ENCODE measurements around the gene GPR137.

DNA sequence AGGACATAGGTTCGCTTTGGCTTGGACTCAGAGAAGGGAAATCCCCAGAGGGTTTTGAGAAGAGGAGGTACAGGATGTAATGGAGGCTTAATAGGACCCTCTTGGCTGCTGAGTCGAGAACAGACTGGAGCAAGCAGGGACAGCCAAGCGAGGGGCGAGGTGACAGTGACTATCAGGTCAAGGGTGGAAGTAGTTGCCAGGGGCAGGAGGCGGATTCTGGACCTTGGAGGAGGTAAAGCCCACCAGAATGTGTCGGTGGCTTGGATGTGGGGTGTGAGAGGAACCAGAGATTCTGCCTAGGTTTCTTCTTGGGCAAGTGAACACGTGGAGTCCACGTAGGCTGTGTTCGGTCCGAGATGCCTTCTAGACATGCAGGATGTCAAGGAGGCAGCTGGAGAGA lies 27.3 kb downstream of the GPR137 start:
- TF ChIP-seq, protein P1, sequence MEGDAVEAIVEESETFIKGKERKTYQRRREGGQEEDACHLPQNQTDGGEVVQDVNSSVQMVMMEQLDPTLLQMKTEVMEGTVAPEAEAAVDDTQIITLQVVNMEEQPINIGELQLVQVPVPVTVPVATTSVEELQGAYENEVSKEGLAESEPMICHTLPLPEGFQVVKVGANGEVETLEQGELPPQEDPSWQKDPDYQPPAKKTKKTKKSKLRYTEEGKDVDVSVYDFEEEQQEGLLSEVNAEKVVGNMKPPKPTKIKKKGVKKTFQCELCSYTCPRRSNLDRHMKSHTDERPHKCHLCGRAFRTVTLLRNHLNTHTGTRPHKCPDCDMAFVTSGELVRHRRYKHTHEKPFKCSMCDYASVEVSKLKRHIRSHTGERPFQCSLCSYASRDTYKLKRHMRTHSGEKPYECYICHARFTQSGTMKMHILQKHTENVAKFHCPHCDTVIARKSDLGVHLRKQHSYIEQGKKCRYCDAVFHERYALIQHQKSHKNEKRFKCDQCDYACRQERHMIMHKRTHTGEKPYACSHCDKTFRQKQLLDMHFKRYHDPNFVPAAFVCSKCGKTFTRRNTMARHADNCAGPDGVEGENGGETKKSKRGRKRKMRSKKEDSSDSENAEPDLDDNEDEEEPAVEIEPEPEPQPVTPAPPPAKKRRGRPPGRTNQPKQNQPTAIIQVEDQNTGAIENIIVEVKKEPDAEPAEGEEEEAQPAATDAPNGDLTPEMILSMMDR (IDR thresholded peaks at IDR 0.05) = no peak
- TF ChIP-seq POLR2A (IDR thresholded peaks at IDR 0.05) = no peak

Measured in thyroid gland (tissue), 4 donors.